Esophagus squamous epithelium (tissue), 5 donors: ENCODE measurements around the gene CDK16. TPM values are rescaled to one million over a fixed set of nuclear protein-coding genes. Genes with fewer than 3 reads are reported as not detected.

Experiments used
- DNase-seq: peaks from one replicate; lab custom pipeline; 2025; lab: John Stamatoyannopoulos, UW
- H3K27ac ChIP-seq, 4 donors: fragments of 200-600 bp; sonication (generic); one replicate each; pipeline ENCODE4 v1.5.1; 2016 to 2019; ENCODE audit warnings: mild to moderate bottlenecking in 1 of 4
- H3K27me3 ChIP-seq, 4 donors: fragments of 200-600 bp; sonication (generic); 1 replicate in 3 of 4; 2 replicates in 1 of 4; pipeline versions ENCODE4 v1.5.1 to v1.6.0; 2017 to 2021; ENCODE audit warnings: antibody characterized with exemption in 1 of 4
- H3K36me3 ChIP-seq, 3 donors: fragments of 200-600 bp; sonication (generic); one replicate each; pipeline ENCODE4 v1.5.1; 2016 to 2019
- H3K4me1 ChIP-seq, 3 donors: fragments of 200-600 bp; sonication (generic); one replicate each; pipeline ENCODE4 v1.5.1; 2017 to 2019
- H3K4me3 ChIP-seq, 4 donors: fragments of 200-600 bp; sonication (generic); 1 replicate in 3 of 4; 2 replicates in 1 of 4; pipeline ENCODE4 v1.5.1; 2016 to 2019; ENCODE audit warnings: mild to moderate bottlenecking in 2 of 4, moderate library complexity in 1 of 4
- H3K9me3 ChIP-seq, 3 donors: fragments of 200-600 bp; sonication (generic); one replicate each; pipeline ENCODE4 v1.5.1; 2016 to 2019
- CTCF ChIP-seq, 6 experiments: fragments of 450-650 bp in 4 of 6; fragments of 200-600 bp in 2 of 6; sonication (generic) in 2 of 6; IDR thresholded peaks; one replicate each; pipeline ENCODE4 v1.5.1; 2016 to 2019; ENCODE audit warnings: antibody characterized with exemption in 6 of 6, mild to moderate bottlenecking in 4 of 6, moderate library complexity in 4 of 6
- POLR2A ChIP-seq, 4 donors: fragments of 450-650 bp; IDR thresholded peaks; one replicate each; pipeline ENCODE4 v1.6.1; 2017; ENCODE audit warnings: antibody characterized with exemption in 4 of 4, mild to moderate bottlenecking in 4 of 4, moderate library complexity in 3 of 4
- WGBS, 2 donors: methylation state at CpG; one replicate each; pipeline ENCODE4 v1.1.5; 2018; 5-methylcytosine and 5-hydroxymethylcytosine counted together
- intact Hi-C: fragments of 100-400 bp; cut with DNase I; formaldehyde crosslinking; loops from one replicate; pipeline ENCODE4 v1.15.0; 2022
- total RNA-seq, 4 donors: library from RNA; depleted of rRNA; stranded (reverse); fragments of >200 nt; gene quantifications; one replicate each; pipeline ENCODE4 v1.1.0, GENCODE V29; 2016
- donor health status: DM: yes; HTN: yes; CAD: no.

Gene CDK16
- total RNA-seq, 4 donors from 2014 or later: 78.1 to 115 (median 99.4) TPM

- no peak for DNase-seq
- peaks cover 4 to 82% (median 6%) of the 10 kb centered on the region in 3 donors for H3K36me3 ChIP-seq
- H3K4me3 ChIP-seq: no peak overlapping the region
- no peaks in the 10 kb centered on the region for H3K4me1 ChIP-seq
- TF ChIP-seq CTCF (IDR thresholded peaks at IDR 0.05) (no peak), POLR2A (IDR thresholded peaks at IDR 0.05) (no peak)
- H3K27ac ChIP-seq: no peak overlapping the region
- 83 to 95% methylated on average over 8 to 13 of the region's 14 CpGs for WGBS, 2 donors
- H3K27me3 ChIP-seq: no peaks in the 10 kb centered on the region
- no peaks in the 10 kb centered on the region for H3K9me3 ChIP-seq
- intact Hi-C loops: no loop called here
Measured at GRCh38 chrX:47243351-47243750, 24.9 kb downstream of the CDK16 start.

GRCh38 chrX:47244676-47245075 lies 26.2 kb downstream of the CDK16 start:
- TF ChIP-seq POLR2A (IDR thresholded peaks at IDR 0.05): no peak
- H3K4me1 ChIP-seq: no peaks in the 10 kb centered on the region
- DNase-seq: no peak
- intact Hi-C loops: no loop called here
- H3K9me3 ChIP-seq: no peaks in the 10 kb centered on the region
- H3K27ac ChIP-seq: no peak overlapping the region
- H3K36me3 ChIP-seq: peaks cover 4 to 76% (median 6%) of the 10 kb centered on the region in 3 donors
- no peak overlapping the region for H3K4me3 ChIP-seq
- no peaks in the 10 kb centered on the region for H3K27me3 ChIP-seq
- WGBS, 2 donors: 90% methylated on average over 8 of the region's 16 CpGs; no CpG with 5 or more reads in 1 of the 2 donors

GRCh38 chrX:47245156-47245555 lies 26.7 kb downstream of the CDK16 start:
- intact Hi-C loops: no loop called here
- Histone ChIP-seq H3K36me3 (peaks cover 3 to 71% (median 6%) of the 10 kb centered on the region in 3 donors), H3K4me3 (no peak overlapping the region), H3K27me3 (no peaks in the 10 kb centered on the region), H3K9me3 (no peaks in the 10 kb centered on the region), H3K4me1 (no peaks in the 10 kb centered on the region), H3K27ac (no peak overlapping the region)
- no peak for DNase-seq
- TF ChIP-seq CTCF (IDR thresholded peaks at IDR 0.05) (no peak), POLR2A (IDR thresholded peaks at IDR 0.05) (no peak)
- WGBS, 2 donors: 91 to 100% methylated on average over 6 to 10 of the region's 10 CpGs

GRCh38 chrX:47247206-47247998 lies 28.9 kb downstream of the CDK16 start:
- H3K36me3 ChIP-seq: peaks cover 0 to 49% (median 6%) of the 10 kb centered on the region in 3 donors
- intact Hi-C loops: no loop called here
- H3K9me3 ChIP-seq: no peaks in the 10 kb centered on the region
- no peak for DNase-seq
- WGBS, 2 donors: 75 to 83% methylated on average over 4 to 22 of the region's 23 CpGs
- H3K4me1 ChIP-seq: no peaks in the 10 kb centered on the region
- TF ChIP-seq POLR2A (IDR thresholded peaks at IDR 0.05) (no peak), CTCF (IDR thresholded peaks at IDR 0.05) (no peak)
- H3K4me3 ChIP-seq: no peak overlapping the region
- no peak overlapping the region for H3K27ac ChIP-seq
- no peaks in the 10 kb centered on the region for H3K27me3 ChIP-seq

GRCh38 chrX:47247999-47248320 lies 29.5 kb downstream of the CDK16 start:
- Histone ChIP-seq H3K36me3 (peaks cover 0 to 43% (median 6%) of the 10 kb centered on the region in 3 donors), H3K4me1 (no peaks in the 10 kb centered on the region), H3K27ac (no peak overlapping the region), H3K27me3 (no peaks in the 10 kb centered on the region), H3K4me3 (no peak overlapping the region), H3K9me3 (no peaks in the 10 kb centered on the region)
- 76 to 81% methylated on average over 10 to 13 of the region's 13 CpGs for WGBS, 2 donors
- intact Hi-C loops: no loop called here
- no peak for DNase-seq
- TF ChIP-seq CTCF (IDR thresholded peaks at IDR 0.05): no peak
- TF ChIP-seq POLR2A (IDR thresholded peaks at IDR 0.05): no peak
